ENCODE measurements around the gene PRPS1.
A peak's percentile ranks its signal among the peaks of the same experiment; 100 is the strongest.

Gene PRPS1

GRCh38 chrX:107686026-107686425 is 57.7 kb downstream of the PRPS1 start:
- in situ Hi-C loops (cut with HindIII; ENCODE audit: low pct_ligation_motif_present, low pct_unique_long_range_greater_than_20kb, low sequenced_read_pairs) = no loop called here

GRCh38 chrX:107686792-107687191 is 58.5 kb downstream of the PRPS1 start:
- peak; percentile 39 for DNase-seq
- in situ Hi-C loops (cut with HindIII; ENCODE audit: low pct_ligation_motif_present, low pct_unique_long_range_greater_than_20kb, low sequenced_read_pairs) = no loop called here

More at GRCh38 chrX:107686026-107686425, 57.7 kb downstream of the PRPS1 start:
- no peak for DNase-seq

- in situ Hi-C loops (cut with HindIII; ENCODE audit: low pct_ligation_motif_present, low pct_unique_long_range_greater_than_20kb, low sequenced_read_pairs) = no loop called here
These were observed 59.1 kb downstream of the PRPS1 start for GRCh38 chrX:107687445-107687844.

GRCh38 chrX:107691024-107691448 is 62.7 kb downstream of the PRPS1 start:
- in situ Hi-C loops (cut with HindIII; ENCODE audit: low pct_ligation_motif_present, low pct_unique_long_range_greater_than_20kb, low sequenced_read_pairs) = no loop called here

More at GRCh38 chrX:107687445-107687844, 59.1 kb downstream of the PRPS1 start:
- DNase-seq = no peak

GRCh38 chrX:107699616-107700015 is 71.3 kb downstream of the PRPS1 start:
- no peak for DNase-seq
- in situ Hi-C loops (cut with HindIII; ENCODE audit: low pct_ligation_motif_present, low pct_unique_long_range_greater_than_20kb, low sequenced_read_pairs) = no loop called here

More at GRCh38 chrX:107691024-107691448, 62.7 kb downstream of the PRPS1 start:
- no peak for DNase-seq

GRCh38 chrX:107700317-107700774 is 72.0 kb downstream of the PRPS1 start:
- in situ Hi-C loops (cut with HindIII; ENCODE audit: low pct_ligation_motif_present, low pct_unique_long_range_greater_than_20kb, low sequenced_read_pairs) = no loop called here
- no peak for DNase-seq
